ENCODE measurements around the gene MEF2A. TPM values are rescaled to one million over a fixed set of nuclear protein-coding genes. Genes with fewer than 3 reads are reported as not detected.

Gene MEF2A
- total RNA-seq, 2 experiments from 2014 or later: 16.5 to 20.9 TPM

- Mint-ChIP-seq H3K9me3 (ENCODE audit: low read depth) (no peaks in the 10 kb centered on the region), H3K4me1 (peaks cover 48% of the 10 kb centered on the region), H3K4me3 (peak overlapping the region; percentile 55), H3K36me3 (ENCODE audit: low read depth) (peaks cover 21% of the 10 kb centered on the region), H3K27me3 (no peaks in the 10 kb centered on the region), H3K27ac (peak overlapping the region; percentile 79)
- CTCF ChIA-PET: interaction anchor here (1.1 to 2.7 kb wide), 5 partner anchors 12 to 419 kb away, joined by 3 to 9 read pairs (median 6); partner anchors contain the start of gene LYSMD4
- ATAC-seq (peak; percentile 65), DNase-seq (peak; percentile 60)
- POLR2A ChIA-PET: interaction anchor here (0.7 to 2.0 kb wide), 2 partner anchors 26 to 455 kb away, joined by 3 to 5 read pairs; partner anchors contain the start of gene LYSMD4
- intact Hi-C loops (cut with DNase I, micrococcal nuclease): loop anchor here (1.0 to 10.0 kb wide), 5 partner anchors 27 to 362 kb away; partner anchors contain the start of gene LYSMD4 (in 1 of the 2)
These were observed 140.9 kb downstream of the MEF2A start for GRCh38 chr15:99706557-99707303.

- intact Hi-C loops (cut with DNase I, micrococcal nuclease): loop anchor here (1.0 to 10.0 kb wide), 5 partner anchors 26 to 363 kb away; partner anchors contain the start of gene LYSMD4 (in 1 of the 2)
- Mint-ChIP-seq H3K4me1 (peaks cover 48% of the 10 kb centered on the region), H3K4me3 (peak overlapping the region; percentile 55), H3K36me3 (ENCODE audit: low read depth) (peaks cover 26% of the 10 kb centered on the region), H3K9me3 (ENCODE audit: low read depth) (no peaks in the 10 kb centered on the region), H3K27me3 (no peaks in the 10 kb centered on the region), H3K27ac (peak overlapping the region; percentile 79)
- peak; percentile 84 for ATAC-seq
- DNase-seq: peak; percentile 65
- ChIA-PET POLR2A (interaction anchor here (2.0 kb wide), 1 partner anchor 25 kb away, joined by 5 read pairs; the partner anchor contains the start of gene LYSMD4), CTCF (interaction anchor here (0.6 to 2.7 kb wide), 9 partner anchors 11 to 592 kb away, joined by 3 to 9 read pairs (median 4); partner anchors contain the start of gene LYSMD4)
These were observed 141.9 kb downstream of the MEF2A start for GRCh38 chr15:99707473-99708270.

GRCh38 chr15:99708563-99708962, 142.8 kb downstream of the MEF2A start:
- Mint-ChIP-seq H3K27ac (no peak overlapping the region), H3K4me1 (peaks cover 41% of the 10 kb centered on the region), H3K36me3 (ENCODE audit: low read depth) (peaks cover 30% of the 10 kb centered on the region), H3K27me3 (no peaks in the 10 kb centered on the region), H3K4me3 (no peak overlapping the region), H3K9me3 (ENCODE audit: low read depth) (no peaks in the 10 kb centered on the region)
- CTCF ChIA-PET: interaction anchor here (0.9 to 1.8 kb wide), 3 partner anchors 10 to 448 kb away, joined by 3 to 6 read pairs (median 4); partner anchors contain the start of gene LYSMD4
- no peak for ATAC-seq
- DNase-seq: no peak
- intact Hi-C loops (cut with DNase I, micrococcal nuclease): loop anchor here (5.0 to 10.0 kb wide), 3 partner anchors 204 to 284 kb away; no protein-coding TSS in a partner anchor
- POLR2A ChIA-PET: interaction anchor here (2.0 kb wide), 1 partner anchor 25 kb away, joined by 5 read pairs; the partner anchor contains the start of gene LYSMD4

- CTCF ChIA-PET: interaction anchor here (0.8 kb wide), 1 partner anchor 436 kb away, joined by 3 read pairs; no protein-coding TSS in a partner anchor
- H3K4me1 Mint-ChIP-seq: peaks cover 33% of the 10 kb centered on the region
- POLR2A ChIA-PET: no interaction called here
These were observed 143.6 kb downstream of the MEF2A start for GRCh38 chr15:99709243-99709986.

GRCh38 chr15:99711625-99712024, 145.8 kb downstream of the MEF2A start:
- no peak overlapping the region for H3K4me3 Mint-ChIP-seq
- peaks cover 30% of the 10 kb centered on the region for H3K36me3 Mint-ChIP-seq (ENCODE audit: low read depth)
- H3K27ac Mint-ChIP-seq: no peak overlapping the region
- intact Hi-C loops (cut with DNase I, micrococcal nuclease): no loop called here
- H3K4me1 Mint-ChIP-seq: peaks cover 25% of the 10 kb centered on the region
- CTCF ChIA-PET: interaction anchor here (1.3 to 2.6 kb wide), 2 partner anchors 45 to 439 kb away, joined by 3 to 5 read pairs; no protein-coding TSS in a partner anchor
- POLR2A ChIA-PET: no interaction called here
- no peaks in the 10 kb centered on the region for H3K27me3 Mint-ChIP-seq
- no peaks in the 10 kb centered on the region for H3K9me3 Mint-ChIP-seq (ENCODE audit: low read depth)
- no peak for DNase-seq
- no peak for ATAC-seq

More at GRCh38 chr15:99709243-99709986, 143.6 kb downstream of the MEF2A start:
- Mint-ChIP-seq H3K27ac (no peak overlapping the region), H3K27me3 (no peaks in the 10 kb centered on the region), H3K4me3 (no peak overlapping the region), H3K9me3 (ENCODE audit: low read depth) (no peaks in the 10 kb centered on the region), H3K36me3 (ENCODE audit: low read depth) (peaks cover 30% of the 10 kb centered on the region)
- ATAC-seq (no peak), DNase-seq (no peak)
- intact Hi-C loops (cut with DNase I, micrococcal nuclease): loop anchor here (5.0 to 10.0 kb wide), 3 partner anchors 205 to 285 kb away; no protein-coding TSS in a partner anchor

- POLR2A ChIA-PET: no interaction called here
- no peak overlapping the region for H3K4me3 Mint-ChIP-seq
- peaks cover 30% of the 10 kb centered on the region for H3K36me3 Mint-ChIP-seq (ENCODE audit: low read depth)
- H3K27ac Mint-ChIP-seq: no peak overlapping the region
- DNase-seq (no peak), ATAC-seq (no peak)
- H3K27me3 Mint-ChIP-seq: no peaks in the 10 kb centered on the region
- CTCF ChIA-PET: interaction anchor here (2.6 kb wide), 1 partner anchor 45 kb away, joined by 5 read pairs; no protein-coding TSS in a partner anchor
- H3K9me3 Mint-ChIP-seq (ENCODE audit: low read depth): no peaks in the 10 kb centered on the region
- intact Hi-C loops (cut with DNase I, micrococcal nuclease): no loop called here
- peaks cover 19% of the 10 kb centered on the region for H3K4me1 Mint-ChIP-seq
These were observed 146.6 kb downstream of the MEF2A start for GRCh38 chr15:99712415-99712814.

GRCh38 chr15:99716540-99717095, 150.8 kb downstream of the MEF2A start:
- Mint-ChIP-seq H3K9me3 (ENCODE audit: low read depth) (no peaks in the 10 kb centered on the region), H3K27ac (no peak overlapping the region), H3K27me3 (no peaks in the 10 kb centered on the region), H3K4me3 (no peak overlapping the region), H3K4me1 (peaks cover 39% of the 10 kb centered on the region), H3K36me3 (ENCODE audit: low read depth) (peaks cover 18% of the 10 kb centered on the region)
- ChIA-PET POLR2A (interaction anchor here (1.0 to 1.5 kb wide), 2 partner anchors 17 to 151 kb away, joined by 3 to 4 read pairs; partner anchors contain the start of genes LYSMD4 and MEF2A), CTCF (interaction anchor here (0.6 to 6.9 kb wide), 4 partner anchors 13 to 610 kb away, joined by 3 to 47 read pairs (median 4); no protein-coding TSS in a partner anchor)
- no peak for DNase-seq
- ATAC-seq: no peak
- intact Hi-C loops (cut with DNase I, micrococcal nuclease): no loop called here

GRCh38 chr15:99717161-99718009, 151.6 kb downstream of the MEF2A start:
- ATAC-seq: peak; percentile 67
- POLR2A ChIA-PET: interaction anchor here (1.0 to 1.5 kb wide), 2 partner anchors 16 to 152 kb away, joined by 3 to 4 read pairs; partner anchors contain the start of genes LYSMD4 and MEF2A

GRCh38 chr15:99718421-99718820, 152.6 kb downstream of the MEF2A start:
- Mint-ChIP-seq H3K9me3 (ENCODE audit: low read depth) (no peaks in the 10 kb centered on the region), H3K27ac (no peak overlapping the region), H3K36me3 (ENCODE audit: low read depth) (peaks cover 7% of the 10 kb centered on the region), H3K4me3 (no peak overlapping the region), H3K27me3 (no peaks in the 10 kb centered on the region), H3K4me1 (peaks cover 40% of the 10 kb centered on the region)
- no peak for DNase-seq
- POLR2A ChIA-PET: no interaction called here
- ATAC-seq: no peak
- CTCF ChIA-PET: interaction anchor here (1.1 to 6.9 kb wide), 6 partner anchors 11 to 445 kb away, joined by 3 to 47 read pairs (median 4); partner anchors contain the start of gene LYSMD4
- intact Hi-C loops (cut with DNase I, micrococcal nuclease): no loop called here

More at GRCh38 chr15:99717161-99718009, 151.6 kb downstream of the MEF2A start:
- no peak overlapping the region for H3K27ac Mint-ChIP-seq
- no peaks in the 10 kb centered on the region for H3K27me3 Mint-ChIP-seq
- no peaks in the 10 kb centered on the region for H3K9me3 Mint-ChIP-seq (ENCODE audit: low read depth)
- CTCF ChIA-PET: interaction anchor here (0.6 to 6.9 kb wide), 4 partner anchors 13 to 610 kb away, joined by 3 to 47 read pairs (median 4); no protein-coding TSS in a partner anchor
- H3K4me3 Mint-ChIP-seq: no peak overlapping the region
- H3K4me1 Mint-ChIP-seq: peaks cover 40% of the 10 kb centered on the region
- intact Hi-C loops (cut with DNase I, micrococcal nuclease): no loop called here
- DNase-seq: no peak
- peaks cover 13% of the 10 kb centered on the region for H3K36me3 Mint-ChIP-seq (ENCODE audit: low read depth)

All from activated CD4-positive, alpha-beta T cell treated with anti-CD3 and anti-CD28 coated beads for 36 hours (primary cell).